Measurements from ENCODE around the gene PRDX2. TPM values are rescaled to one million over a fixed set of nuclear protein-coding genes. Genes with fewer than 3 reads are reported as not detected.
"Not testable (repeated sequence)": the region's sequence is repeated elsewhere in the genome, so short reads cannot be mapped to it uniquely, and the experiment has no call there.

Gene PRDX2
- total and polyA plus RNA-seq, 7 experiments from 2014 or later: 75.1 to 359 (median 118) TPM

DNA sequence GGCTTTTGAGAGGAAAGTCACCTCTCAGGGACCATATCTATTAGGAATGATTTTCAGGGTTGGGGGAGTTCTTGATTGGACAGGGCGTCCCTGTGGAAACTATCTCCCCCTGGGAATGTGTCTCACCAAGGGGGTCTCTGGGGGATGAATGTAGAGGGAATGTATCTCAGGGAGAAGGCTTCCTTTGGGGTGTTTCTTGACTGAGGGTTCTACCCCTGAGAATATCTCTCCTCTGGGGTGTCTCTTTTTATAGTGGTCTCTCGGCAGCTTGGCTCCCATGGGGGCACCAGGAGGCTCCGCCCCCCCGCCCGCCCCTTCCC lies 31.8 kb upstream of the PRDX2 start:
- H3K4me1 Mint-ChIP-seq: peaks cover 7 to 33% (median 23%) of the 10 kb centered on the region in 7 donors
- peaks cover 74 to 82% (median 76%) of the 10 kb centered on the region in 5 donors for H3K27me3 Mint-ChIP-seq
- peak overlapping the region; percentile 37 to 73 (median 66) for H3K4me3 Mint-ChIP-seq
- Histone ChIP-seq H3K4me3 (ENCODE audit: low read length) (peak overlapping the region; percentile 38), H3K9me3 (ENCODE audit: control insufficient read depth in 2 of 3, low read length in 3 of 3) (no peaks in the 10 kb centered on the region), H3K4me1 (ENCODE audit: control insufficient read depth in 2 of 2, insufficient read depth in 2 of 2, low read length in 2 of 2) (peaks cover 5 to 8% of the 10 kb centered on the region in 2 donors), H3K36me3 (ENCODE audit: control insufficient read depth in 2 of 3, insufficient read depth in 3 of 3, low read length in 3 of 3) (no peaks in the 10 kb centered on the region), H3K27me3 (ENCODE audit: control insufficient read depth in 2 of 2, insufficient read depth in 2 of 2, low read length in 2 of 2) (peaks cover 15 to 49% of the 10 kb centered on the region in 2 donors), H3K27ac (ENCODE audit: low read depth, low read length) (no peak overlapping the region)
- H3K27ac Mint-ChIP-seq: peak overlapping the region in 2 of 9 donors; percentile 10 to 24
- ChIA-PET POLR2A (no interaction called here), CTCF (no interaction called here)
- intact Hi-C loops (cut with micrococcal nuclease): no loop called here
- H3K36me3 Mint-ChIP-seq: peaks cover 0 to 4% (median 0%) of the 10 kb centered on the region in 5 donors
- peaks cover 0 to 15% (median 5%) of the 10 kb centered on the region in 11 donors for H3K9me3 Mint-ChIP-seq
- ATAC-seq (no peak), DNase-seq (no peak)

DNA sequence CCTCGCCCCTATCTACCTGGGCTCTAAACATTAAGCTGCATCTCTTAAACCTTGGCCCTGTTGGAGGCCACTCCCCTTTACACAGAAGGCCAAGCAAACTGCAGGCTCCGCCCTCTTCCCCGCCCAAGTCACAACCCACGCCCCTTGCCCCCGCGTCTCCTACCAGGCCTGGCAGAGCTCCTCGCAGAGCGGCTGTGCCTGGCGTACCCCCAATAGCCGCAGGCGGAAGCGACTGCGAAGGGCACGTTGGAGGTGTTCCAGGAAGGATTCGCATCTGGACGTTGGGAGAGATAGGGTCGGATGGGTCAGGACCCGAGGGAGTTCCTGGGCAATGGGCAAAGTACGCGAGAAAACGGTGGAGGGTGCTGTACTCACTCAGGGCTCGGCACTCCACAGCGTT lies 26.9 kb upstream of the PRDX2 start:
- intact Hi-C loops (cut with micrococcal nuclease): no loop called here
- Mint-ChIP-seq H3K4me3 (no peak overlapping the region), H3K4me1 (peaks cover 12 to 32% (median 26%) of the 10 kb centered on the region in 7 donors), H3K9me3 (peaks cover 0 to 12% (median 5%) of the 10 kb centered on the region in 11 donors), H3K27me3 (peaks cover 61 to 86% (median 75%) of the 10 kb centered on the region in 5 donors), H3K27ac (no peak overlapping the region), H3K36me3 (peaks cover 0 to 4% (median 1%) of the 10 kb centered on the region in 5 donors)
- Histone ChIP-seq H3K4me3 (ENCODE audit: low read length) (no peak overlapping the region), H3K4me1 (ENCODE audit: control insufficient read depth in 2 of 2, insufficient read depth in 2 of 2, low read length in 2 of 2) (peaks cover 5 to 8% of the 10 kb centered on the region in 2 donors), H3K9me3 (ENCODE audit: control insufficient read depth in 2 of 3, low read length in 3 of 3) (no peaks in the 10 kb centered on the region), H3K27ac (ENCODE audit: low read depth, low read length) (no peak overlapping the region), H3K27me3 (ENCODE audit: control insufficient read depth in 2 of 2, insufficient read depth in 2 of 2, low read length in 2 of 2) (peaks cover 11 to 41% of the 10 kb centered on the region in 2 donors), H3K36me3 (ENCODE audit: control insufficient read depth in 2 of 3, insufficient read depth in 3 of 3, low read length in 3 of 3) (no peaks in the 10 kb centered on the region)
- ChIA-PET CTCF (interaction anchor here (0.6 to 1.3 kb wide), 3 partner anchors 15 to 228 kb away, joined by 3 to 4 read pairs (median 3); no protein-coding TSS in a partner anchor), POLR2A (interaction anchor here (0.6 kb wide), 1 partner anchor 65 kb away, joined by 3 read pairs; no protein-coding TSS in a partner anchor)
- peak in 1 of 9 donors; percentile 42 for DNase-seq
- ATAC-seq: no peak

DNA sequence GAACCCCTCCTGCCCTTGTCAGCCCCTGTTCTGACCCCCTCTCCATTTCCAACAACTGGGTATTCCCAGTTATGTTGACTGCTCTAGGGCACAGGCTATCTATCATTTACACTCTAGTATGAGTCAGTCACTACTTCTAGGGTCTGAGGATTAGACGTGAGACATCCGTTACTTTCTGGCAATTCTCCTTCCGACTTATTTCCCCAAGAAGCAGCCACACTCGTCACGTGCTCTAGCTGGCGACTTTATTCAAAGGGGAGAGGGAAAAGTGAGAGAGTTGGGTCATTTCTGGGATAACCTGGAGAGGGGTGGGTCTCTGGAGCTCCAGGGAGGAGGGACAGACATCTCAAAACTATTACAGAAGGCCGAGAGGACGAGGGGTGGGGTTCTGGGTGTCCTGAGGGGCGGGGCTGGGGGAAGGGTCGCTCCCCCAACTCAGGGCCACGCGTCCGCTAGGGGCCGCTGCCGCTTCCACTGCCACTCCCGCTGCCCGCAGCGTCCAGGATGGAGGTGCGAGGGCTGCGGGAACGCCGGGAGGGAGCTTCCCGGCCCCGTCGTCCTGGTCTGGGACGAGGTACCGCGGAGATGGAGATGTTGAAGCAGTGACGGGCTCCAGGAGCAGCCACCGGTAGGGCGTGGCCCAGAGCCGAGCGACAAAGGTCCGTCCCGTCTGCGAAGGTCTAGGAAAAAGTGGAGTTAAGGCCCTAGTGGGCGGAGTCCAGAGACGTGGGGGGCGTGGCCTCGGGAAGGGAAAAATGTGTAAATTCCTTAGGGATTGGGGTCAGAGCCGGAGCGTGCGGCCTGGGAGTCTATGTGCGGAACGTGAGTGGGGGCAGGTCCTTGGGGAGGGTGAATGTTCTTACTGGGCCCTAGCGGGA lies 23.9 kb upstream of the PRDX2 start:
- Mint-ChIP-seq H3K27ac (peak overlapping the region in 1 of 9 donors; percentile 25), H3K4me1 (peaks cover 4 to 13% (median 9%) of the 10 kb centered on the region in 7 donors), H3K9me3 (peaks cover 0 to 5% (median 3%) of the 10 kb centered on the region in 11 donors), H3K27me3 (peaks cover 39 to 57% (median 50%) of the 10 kb centered on the region in 5 donors), H3K4me3 (peak overlapping the region in 6 of 10 donors; percentile 8 to 60 (median 44)), H3K36me3 (peaks cover 0 to 4% (median 0%) of the 10 kb centered on the region in 5 donors)
- DNase-seq (no peak), ATAC-seq (peak; percentile 45)
- no peaks in the 10 kb centered on the region for H3K4me1 ChIP-seq (ENCODE audit: control insufficient read depth in 2 of 2, insufficient read depth in 2 of 2, low read length in 2 of 2)
- H3K9me3 ChIP-seq (ENCODE audit: control insufficient read depth in 2 of 3, low read length in 3 of 3): no peaks in the 10 kb centered on the region
- H3K4me3 ChIP-seq (ENCODE audit: low read length): no peak overlapping the region
- no peak overlapping the region for H3K27ac ChIP-seq (ENCODE audit: low read depth, low read length)
- ChIA-PET POLR2A (interaction anchor here (0.6 kb wide), 1 partner anchor 187 kb away, joined by 3 read pairs; no protein-coding TSS in a partner anchor), CTCF (interaction anchor here (0.5 to 1.1 kb wide), 3 partner anchors 22 to 75 kb away, joined by 3 to 4 read pairs (median 3); no protein-coding TSS in a partner anchor)
- intact Hi-C loops (cut with micrococcal nuclease): no loop called here
- H3K36me3 ChIP-seq (ENCODE audit: control insufficient read depth in 2 of 3, insufficient read depth in 3 of 3, low read length in 3 of 3): no peaks in the 10 kb centered on the region
- H3K27me3 ChIP-seq (ENCODE audit: control insufficient read depth in 2 of 2, insufficient read depth in 2 of 2, low read length in 2 of 2): peaks cover 0 to 18% of the 10 kb centered on the region in 2 donors

DNA sequence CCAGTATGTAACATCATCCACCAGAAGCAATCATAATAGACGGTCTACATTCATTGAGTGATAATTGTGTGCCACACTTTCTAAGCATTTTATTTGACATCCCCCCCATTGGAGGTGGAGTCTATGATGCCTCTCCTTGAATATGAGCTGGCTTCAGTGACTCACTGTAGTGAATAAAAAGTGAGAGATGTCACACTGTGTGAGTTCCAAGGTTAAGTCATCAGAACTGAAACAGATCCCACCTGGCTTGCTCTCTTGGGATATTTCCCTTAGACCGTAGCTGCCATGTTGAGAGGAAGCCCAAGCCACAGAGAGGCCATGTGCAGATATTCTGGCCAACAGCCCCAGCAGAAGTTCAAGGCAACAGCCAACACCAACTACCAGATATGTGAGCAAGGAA lies 20.2 kb upstream of the PRDX2 start:
- Mint-ChIP-seq H3K9me3 (peaks cover 0 to 5% (median 0%) of the 10 kb centered on the region in 11 donors), H3K27me3 (peaks cover 14 to 20% (median 17%) of the 10 kb centered on the region in 5 donors), H3K27ac (no peak overlapping the region), H3K36me3 (peaks cover 0 to 4% (median 0%) of the 10 kb centered on the region in 5 donors), H3K4me1 (peaks cover 4 to 10% (median 9%) of the 10 kb centered on the region in 7 donors), H3K4me3 (no peak overlapping the region)
- no peak overlapping the region for H3K27ac ChIP-seq (ENCODE audit: low read depth, low read length)
- DNase-seq (no peak), ATAC-seq (no peak)
- H3K9me3 ChIP-seq (ENCODE audit: control insufficient read depth in 2 of 3, low read length in 3 of 3): no peaks in the 10 kb centered on the region
- POLR2A ChIA-PET: interaction anchor here (1.0 kb wide), 2 partner anchors 19 to 24 kb away, joined by 4 read pairs; no protein-coding TSS in a partner anchor
- no peak overlapping the region for H3K4me3 ChIP-seq (ENCODE audit: low read length)
- intact Hi-C loops (cut with micrococcal nuclease): no loop called here
- CTCF ChIA-PET: interaction anchor here (0.7 to 0.8 kb wide), 2 partner anchors 25 to 133 kb away, joined by 3 read pairs; no protein-coding TSS in a partner anchor
- no peaks in the 10 kb centered on the region for H3K4me1 ChIP-seq (ENCODE audit: control insufficient read depth in 2 of 2, insufficient read depth in 2 of 2, low read length in 2 of 2)
- no peaks in the 10 kb centered on the region for H3K27me3 ChIP-seq (ENCODE audit: control insufficient read depth in 2 of 2, insufficient read depth in 2 of 2, low read length in 2 of 2)
- H3K36me3 ChIP-seq (ENCODE audit: control insufficient read depth in 2 of 3, insufficient read depth in 3 of 3, low read length in 3 of 3): no peaks in the 10 kb centered on the region

DNA sequence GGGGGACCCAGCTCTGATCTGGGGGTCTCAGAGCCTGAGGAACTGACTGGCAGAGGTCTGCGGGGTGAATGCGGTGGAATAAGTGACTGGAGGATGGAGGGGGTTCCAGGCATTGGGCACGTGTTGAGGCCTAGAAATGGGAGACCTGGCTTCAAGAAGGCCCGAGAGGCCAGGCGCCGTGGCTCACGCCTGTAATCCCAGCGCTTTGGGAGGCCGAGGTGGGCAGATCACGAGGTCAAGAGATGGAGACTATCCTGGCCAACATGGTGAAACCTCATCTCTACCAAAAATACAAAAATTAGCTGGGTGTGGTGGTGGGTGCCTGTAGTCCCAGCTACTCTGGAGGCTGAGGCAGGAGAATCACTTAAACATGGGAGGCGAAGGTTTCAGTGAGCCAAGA lies 16.2 kb upstream of the PRDX2 start:
- H3K9me3 Mint-ChIP-seq; H3K9me3 ChIP-seq (ENCODE audit: control insufficient read depth in 2 of 3, low read length in 3 of 3); H3K36me3 ChIP-seq (ENCODE audit: control insufficient read depth in 2 of 3, insufficient read depth in 3 of 3, low read length in 3 of 3); H3K4me1 ChIP-seq (ENCODE audit: control insufficient read depth in 2 of 2, insufficient read depth in 2 of 2, low read length in 2 of 2); H3K4me1 Mint-ChIP-seq; intact Hi-C loops (cut with micrococcal nuclease); ATAC-seq; DNase-seq; H3K27me3 Mint-ChIP-seq; H3K4me3 ChIP-seq (ENCODE audit: low read length); POLR2A ChIA-PET; H3K4me3 Mint-ChIP-seq; CTCF ChIA-PET; H3K27me3 ChIP-seq (ENCODE audit: control insufficient read depth in 2 of 2, insufficient read depth in 2 of 2, low read length in 2 of 2); H3K27ac ChIP-seq (ENCODE audit: low read depth, low read length): not testable (repeated sequence)
- peak overlapping the region in 1 of 9 donors; percentile 62 for H3K27ac Mint-ChIP-seq
- peaks cover 0 to 16% (median 5%) of the 10 kb centered on the region in 5 donors for H3K36me3 Mint-ChIP-seq

DNA sequence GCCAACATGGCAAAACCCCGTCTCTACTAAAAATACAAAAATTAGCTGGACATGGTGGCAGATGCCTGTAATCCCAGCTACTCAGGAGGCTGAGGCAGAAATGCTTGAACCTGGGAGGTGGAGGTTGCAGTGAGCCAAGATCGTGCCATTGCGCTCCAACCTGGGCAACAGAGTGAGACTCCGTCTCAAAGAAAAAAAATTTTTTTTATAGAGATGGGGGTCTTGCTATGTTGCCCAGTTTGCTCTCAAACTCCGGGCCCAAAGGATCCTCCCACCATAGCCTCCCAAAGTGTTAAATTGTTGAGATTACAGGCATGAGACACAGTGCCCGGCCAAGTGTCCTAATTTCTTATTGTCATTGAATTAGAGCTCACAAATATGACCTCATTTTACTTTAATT lies 15.6 kb upstream of the PRDX2 start:
- DNase-seq; H3K27me3 Mint-ChIP-seq; H3K27me3 ChIP-seq (ENCODE audit: control insufficient read depth in 2 of 2, insufficient read depth in 2 of 2, low read length in 2 of 2); intact Hi-C loops (cut with micrococcal nuclease); ATAC-seq; H3K4me1 ChIP-seq (ENCODE audit: control insufficient read depth in 2 of 2, insufficient read depth in 2 of 2, low read length in 2 of 2); H3K4me3 Mint-ChIP-seq; H3K27ac ChIP-seq (ENCODE audit: low read depth, low read length); H3K4me1 Mint-ChIP-seq; H3K9me3 Mint-ChIP-seq; H3K9me3 ChIP-seq (ENCODE audit: control insufficient read depth in 2 of 3, low read length in 3 of 3); H3K27ac Mint-ChIP-seq; H3K4me3 ChIP-seq (ENCODE audit: low read length); CTCF ChIA-PET; H3K36me3 ChIP-seq (ENCODE audit: control insufficient read depth in 2 of 3, insufficient read depth in 3 of 3, low read length in 3 of 3): not testable (repeated sequence)
- POLR2A ChIA-PET: interaction anchor here (0.7 kb wide), 1 partner anchor 11 kb away, joined by 4 read pairs; the partner anchor contains the start of gene RNASEH2A
- H3K36me3 Mint-ChIP-seq: peaks cover 0 to 17% (median 6%) of the 10 kb centered on the region in 5 donors

Data from naive thymus-derived CD4-positive, alpha-beta T cell (primary cell).